Activated CD4-positive, alpha-beta T cell treated with anti-CD3 and anti-CD28 coated beads, Interleukin-2, amount 50 U/mL, for 24 hours (primary cell): ENCODE results near the gene DLX3.

ENCODE experiments used
- DNase-seq, 2 donors: peaks; one replicate each; pipeline ENCODE4 v3.0.0-alpha.2; 2020; ENCODE audit warnings: low read depth in 1 of 2, low spot score in 1 of 2

DLX3 gene

GRCh38 chr17:49959183-49959935, 35.7 kb downstream of the DLX3 start:
- DNase-seq, result no peak

- no peak for DNase-seq
These were observed 36.3 kb downstream of the DLX3 start for GRCh38 chr17:49958723-49959122.

GRCh38 chr17:49957350-49957749, 37.7 kb downstream of the DLX3 start:
- DNase-seq, result no peak

DNA sequence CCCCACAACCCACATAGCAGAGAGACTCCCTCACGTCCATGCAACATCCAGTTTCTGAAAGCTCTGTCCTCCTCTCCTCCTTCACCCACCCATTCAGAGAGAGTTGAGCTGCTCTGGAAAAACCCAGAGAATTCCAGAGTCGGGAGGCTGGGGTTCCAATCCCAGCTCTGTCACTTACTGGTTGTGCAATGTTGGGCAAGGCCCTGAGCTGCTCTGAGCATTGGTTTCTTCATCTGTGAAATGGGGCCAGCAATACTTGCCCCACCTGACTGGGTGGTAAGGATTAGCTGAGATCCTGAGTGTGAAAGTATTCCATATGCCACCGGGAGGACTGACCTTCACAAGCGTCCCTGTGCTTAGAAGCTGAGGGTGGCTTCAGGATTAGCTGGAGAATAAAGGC, 38.2 kb downstream of the DLX3 start:
- DNase-seq, result no peak

GRCh38 chr17:49955157-49955556, 39.9 kb downstream of the DLX3 start:
- DNase-seq, result no peak

GRCh38 chr17:49952912-49953497, 42.0 kb downstream of the DLX3 start:
- DNase-seq, result no peak

DNA sequence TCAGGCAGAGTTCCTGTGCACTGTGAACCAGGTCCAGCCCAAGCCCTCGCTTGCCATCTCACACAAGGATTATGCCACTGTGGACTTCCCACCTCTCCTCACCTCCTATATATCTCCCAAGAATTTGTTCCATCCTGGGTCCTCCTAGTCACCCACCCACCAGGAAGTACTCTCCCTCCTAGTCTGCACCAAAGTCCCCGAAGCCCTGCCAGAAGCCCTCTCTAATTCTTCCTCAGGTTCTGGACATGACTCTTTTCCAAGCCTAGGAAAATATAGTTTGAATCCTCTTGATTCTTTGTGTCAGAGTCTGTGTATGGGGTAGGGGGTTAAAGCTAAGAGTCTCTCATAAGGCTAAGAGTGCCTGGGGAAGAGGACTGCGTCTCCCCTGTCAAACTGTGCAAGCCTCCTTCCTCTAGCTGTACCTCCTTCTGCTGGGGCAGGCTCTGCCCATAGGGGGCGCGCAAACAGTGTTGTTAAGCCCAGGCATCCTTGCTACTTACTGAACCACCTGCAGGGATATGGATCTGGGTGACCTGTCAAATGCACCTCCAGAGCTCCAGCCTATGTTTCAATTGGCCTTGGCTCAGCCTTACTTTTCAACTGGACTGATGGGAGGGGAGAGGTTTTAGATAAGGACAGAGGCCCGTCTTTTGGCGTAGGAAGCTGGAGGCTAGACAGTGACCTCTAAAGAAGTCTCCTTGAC, 42.7 kb downstream of the DLX3 start:
- peak; percentile 50 to 69 for DNase-seq

- DNase-seq, result no peak
These were observed 43.5 kb downstream of the DLX3 start for GRCh38 chr17:49951362-49952082.

GRCh38 chr17:49949634-49950033, 45.4 kb downstream of the DLX3 start:
- no peak for DNase-seq

GRCh38 chr17:49946964-49947584, 48.0 kb downstream of the DLX3 start:
- DNase-seq, result no peak

DNA sequence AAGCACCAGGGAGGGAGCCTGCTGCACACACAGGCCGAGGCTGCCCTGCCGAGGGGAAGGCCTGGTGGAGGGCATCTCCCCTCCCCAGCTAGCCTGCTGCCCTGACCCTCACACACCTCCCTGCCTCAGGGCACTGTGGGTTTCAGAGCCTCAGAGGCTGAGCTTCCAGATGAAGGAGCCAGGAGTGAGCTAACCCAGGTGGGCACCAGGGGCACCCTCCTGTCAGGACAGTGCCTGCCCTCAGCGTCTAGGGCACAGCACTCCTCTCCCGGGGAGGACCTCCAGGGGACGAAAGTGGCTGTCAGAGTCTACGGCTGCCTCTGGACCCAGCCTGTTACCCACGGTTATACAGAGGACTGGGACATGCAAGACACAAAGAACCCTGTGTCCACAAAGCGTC, 48.8 kb downstream of the DLX3 start:
- DNase-seq, result no peak

GRCh38 chr17:49944273-49944870, 50.7 kb downstream of the DLX3 start:
- DNase-seq, result no peak

DNA sequence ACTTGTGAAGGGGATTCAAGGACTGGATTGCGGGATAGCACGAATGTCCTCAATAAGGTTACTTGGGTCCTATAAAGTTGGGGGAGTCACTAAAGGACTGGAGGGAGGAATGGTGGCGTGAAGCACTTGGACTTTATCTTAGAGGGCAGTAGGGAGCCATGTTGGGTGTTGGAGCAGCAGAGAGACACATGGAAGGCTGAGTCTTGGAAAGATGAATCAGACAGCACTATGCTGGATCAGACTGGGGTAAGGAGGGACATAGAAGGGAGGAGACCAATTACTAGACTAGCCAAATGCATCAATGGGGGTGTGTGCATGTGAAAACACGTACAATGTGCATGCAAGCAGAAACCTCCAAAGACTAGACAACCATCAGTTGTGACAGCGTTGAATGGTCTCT, 52.1 kb downstream of the DLX3 start:
- no peak for DNase-seq

DNA sequence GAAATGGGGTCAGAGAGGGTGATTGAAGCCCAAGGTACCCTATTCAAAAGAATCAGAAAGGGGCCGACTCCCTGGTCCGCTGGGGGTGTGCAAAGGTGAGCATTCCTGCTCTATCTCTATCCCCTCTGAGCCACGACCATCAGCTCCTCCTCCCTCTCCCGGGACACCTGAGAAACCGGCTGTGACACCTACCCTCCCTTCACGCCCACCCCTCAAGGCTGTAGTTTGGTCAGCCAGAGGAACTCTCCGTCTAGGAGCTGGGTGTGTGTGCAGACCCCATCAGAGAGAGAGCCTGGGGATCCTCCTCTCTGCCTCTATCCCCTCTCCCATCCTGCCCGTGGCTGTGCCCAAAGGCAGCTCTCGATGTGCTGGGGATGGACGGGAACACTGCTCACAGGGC, 53.6 kb downstream of the DLX3 start:
- no peak for DNase-seq
